SK-N-MC (cell line): ENCODE data around the gene ZNF787.

ENCODE experiments used
- EZH2 ChIP-seq: fragments of 200-600 bp; sonication (generic); IDR thresholded peaks from one replicate; pipeline ENCODE4 v1.6.1; 2017; ENCODE audit warnings: antibody characterized with exemption
- FOXP2 ChIP-seq: optimal IDR thresholded peaks from 2 replicates; pipeline ENCODE3; 2011; ENCODE audit warnings: mild to moderate bottlenecking, moderate library complexity; ENCODE audit not compliant: insufficient read depth; ENCODE audit errors: extremely low read length, control extremely low read depth
- POLR2AphosphoS5 ChIP-seq: IDR thresholded peaks from 2 replicates; pipeline ENCODE4 v1.6.1; 2012; ENCODE audit warnings: mild to moderate bottlenecking, low read depth, low read length, borderline replicate concordance

GRCh38 chr19:56053596-56053995 lies 67.5 kb downstream of the ZNF787 start:
- TF ChIP-seq EZH2 (no peak), POLR2AphosphoS5 (no peak), FOXP2 (no peak)
